GM12874 (cell line): ENCODE data around the gene TM4SF5.

ENCODE experiments used
- TF ChIP-seq, protein P1 (sequence below): IDR thresholded peaks from 2 replicates; pipeline ENCODE4 v1.5.1; 2011; ENCODE audit warnings: low read depth, mild to moderate bottlenecking, control low read depth, low read length, moderate library complexity; ENCODE audit not compliant: insufficient read depth

TM4SF5 gene

DNA sequence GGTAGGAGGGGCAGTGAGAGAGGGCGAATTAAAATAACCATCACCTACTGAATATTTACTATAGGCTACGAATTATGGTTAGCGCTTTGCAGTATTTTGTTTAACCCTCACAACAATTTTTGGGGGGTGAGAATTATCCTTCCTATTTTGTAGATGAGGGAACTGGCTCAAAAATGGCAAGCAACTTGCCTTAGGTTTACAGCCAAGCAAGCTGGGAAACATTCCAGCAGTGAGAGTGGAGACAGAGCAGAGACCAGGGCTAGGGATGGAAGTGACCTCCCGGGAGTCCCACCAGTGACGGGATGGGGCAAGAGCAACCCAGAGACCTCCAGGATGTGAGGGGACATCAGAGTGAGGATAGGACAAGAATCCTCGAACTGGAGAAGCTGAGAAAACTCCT lies 14.8 kb downstream of the TM4SF5 start:
- TF ChIP-seq, protein P1, sequence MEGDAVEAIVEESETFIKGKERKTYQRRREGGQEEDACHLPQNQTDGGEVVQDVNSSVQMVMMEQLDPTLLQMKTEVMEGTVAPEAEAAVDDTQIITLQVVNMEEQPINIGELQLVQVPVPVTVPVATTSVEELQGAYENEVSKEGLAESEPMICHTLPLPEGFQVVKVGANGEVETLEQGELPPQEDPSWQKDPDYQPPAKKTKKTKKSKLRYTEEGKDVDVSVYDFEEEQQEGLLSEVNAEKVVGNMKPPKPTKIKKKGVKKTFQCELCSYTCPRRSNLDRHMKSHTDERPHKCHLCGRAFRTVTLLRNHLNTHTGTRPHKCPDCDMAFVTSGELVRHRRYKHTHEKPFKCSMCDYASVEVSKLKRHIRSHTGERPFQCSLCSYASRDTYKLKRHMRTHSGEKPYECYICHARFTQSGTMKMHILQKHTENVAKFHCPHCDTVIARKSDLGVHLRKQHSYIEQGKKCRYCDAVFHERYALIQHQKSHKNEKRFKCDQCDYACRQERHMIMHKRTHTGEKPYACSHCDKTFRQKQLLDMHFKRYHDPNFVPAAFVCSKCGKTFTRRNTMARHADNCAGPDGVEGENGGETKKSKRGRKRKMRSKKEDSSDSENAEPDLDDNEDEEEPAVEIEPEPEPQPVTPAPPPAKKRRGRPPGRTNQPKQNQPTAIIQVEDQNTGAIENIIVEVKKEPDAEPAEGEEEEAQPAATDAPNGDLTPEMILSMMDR = no peak

DNA sequence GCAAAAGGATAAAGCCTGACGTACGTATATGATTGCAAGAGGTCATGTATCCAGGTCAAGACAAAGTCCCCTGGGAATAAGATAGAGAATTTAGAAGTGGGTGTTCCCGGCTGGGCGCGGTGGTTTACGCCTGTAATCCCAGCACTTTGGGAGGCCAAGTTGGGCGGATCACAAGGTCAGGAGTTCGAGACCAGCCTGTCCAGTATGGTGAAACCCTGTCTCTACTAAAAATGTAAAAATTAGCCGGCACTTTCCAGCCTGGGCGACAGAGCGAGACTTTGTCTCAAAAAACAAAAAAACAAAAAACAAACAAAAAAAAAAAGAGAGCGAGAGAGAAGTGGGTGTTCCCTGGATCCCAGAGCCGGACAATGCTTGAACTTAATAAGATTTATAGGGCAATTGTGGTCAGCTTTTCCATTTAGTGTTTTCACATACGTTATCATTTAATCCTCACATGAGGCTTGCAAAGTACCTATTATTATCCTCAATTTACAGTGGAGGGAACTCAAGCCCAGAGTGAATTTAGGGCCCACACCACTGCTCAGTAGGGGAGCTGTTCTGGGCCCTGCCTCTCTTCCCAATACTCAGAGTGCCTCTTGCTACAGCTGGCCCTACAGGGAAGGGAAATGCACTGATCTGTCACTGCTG lies 16.6 kb downstream of the TM4SF5 start:
- TF ChIP-seq, protein P1 = no peak

DNA sequence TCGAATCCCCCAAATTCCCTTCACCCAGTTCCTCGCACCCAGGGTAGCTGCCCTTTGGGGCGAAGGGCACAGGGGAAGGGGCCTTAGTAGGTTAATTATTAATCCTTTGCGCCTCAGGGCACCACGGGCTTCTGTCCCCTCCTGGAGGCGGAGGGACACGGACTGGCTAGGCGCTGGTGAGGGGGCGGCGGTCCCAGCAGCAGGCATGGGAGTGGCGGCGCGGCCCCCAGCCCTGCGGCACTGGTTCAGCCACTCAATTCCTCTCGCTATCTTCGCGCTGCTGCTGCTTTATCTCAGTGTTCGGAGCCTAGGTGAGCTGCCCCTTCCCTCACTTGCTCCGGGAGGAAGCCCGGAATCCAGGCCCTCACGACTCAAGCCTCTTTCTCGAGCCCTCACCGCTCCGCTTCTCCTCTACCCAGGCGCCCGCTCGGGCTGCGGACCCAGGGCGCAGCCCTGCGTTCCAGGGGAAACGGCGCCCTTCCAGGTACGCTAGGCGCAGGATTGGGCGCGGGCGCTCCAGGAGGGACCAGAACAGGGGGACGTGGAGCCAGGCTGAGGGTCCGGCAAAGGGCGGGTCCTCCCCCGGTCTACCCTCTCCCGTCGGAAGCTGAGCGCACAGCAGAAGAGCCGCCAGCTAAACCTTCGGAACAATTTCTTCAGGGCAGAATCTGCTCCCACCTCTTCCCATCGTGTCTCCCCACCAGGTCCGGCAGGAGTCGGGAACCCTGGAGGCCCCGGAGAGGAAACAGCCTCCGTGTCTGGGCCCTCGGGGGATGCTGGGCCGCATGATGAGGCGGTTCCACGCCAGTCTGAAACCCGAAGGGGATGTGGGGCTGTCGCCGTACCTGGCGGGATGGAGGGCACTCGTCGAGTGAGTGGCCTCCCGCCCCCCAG lies 17.4 kb downstream of the TM4SF5 start, which contains the start of gene GLTPD2:
TSS of gene GLTPD2 (plus strand) at position 158 of the 894 bp plus-strand sequence. CDS start at position 206, 48 bp downstream.
- TF ChIP-seq, protein P1 = no peak

DNA sequence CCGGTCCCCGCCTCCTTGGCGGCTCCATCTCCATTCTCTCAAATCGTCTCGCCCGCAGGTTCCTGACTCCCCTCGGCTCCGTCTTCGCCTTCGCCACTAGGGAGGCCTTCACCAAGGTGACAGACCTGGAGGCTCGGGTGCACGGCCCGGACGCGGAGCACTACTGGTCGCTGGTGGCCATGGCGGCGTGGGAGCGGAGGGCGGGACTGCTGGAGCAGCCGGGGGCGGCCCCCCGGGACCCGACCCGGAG lies 17.9 kb downstream of the TM4SF5 start:
- TF ChIP-seq, protein P1 = no peak

DNA sequence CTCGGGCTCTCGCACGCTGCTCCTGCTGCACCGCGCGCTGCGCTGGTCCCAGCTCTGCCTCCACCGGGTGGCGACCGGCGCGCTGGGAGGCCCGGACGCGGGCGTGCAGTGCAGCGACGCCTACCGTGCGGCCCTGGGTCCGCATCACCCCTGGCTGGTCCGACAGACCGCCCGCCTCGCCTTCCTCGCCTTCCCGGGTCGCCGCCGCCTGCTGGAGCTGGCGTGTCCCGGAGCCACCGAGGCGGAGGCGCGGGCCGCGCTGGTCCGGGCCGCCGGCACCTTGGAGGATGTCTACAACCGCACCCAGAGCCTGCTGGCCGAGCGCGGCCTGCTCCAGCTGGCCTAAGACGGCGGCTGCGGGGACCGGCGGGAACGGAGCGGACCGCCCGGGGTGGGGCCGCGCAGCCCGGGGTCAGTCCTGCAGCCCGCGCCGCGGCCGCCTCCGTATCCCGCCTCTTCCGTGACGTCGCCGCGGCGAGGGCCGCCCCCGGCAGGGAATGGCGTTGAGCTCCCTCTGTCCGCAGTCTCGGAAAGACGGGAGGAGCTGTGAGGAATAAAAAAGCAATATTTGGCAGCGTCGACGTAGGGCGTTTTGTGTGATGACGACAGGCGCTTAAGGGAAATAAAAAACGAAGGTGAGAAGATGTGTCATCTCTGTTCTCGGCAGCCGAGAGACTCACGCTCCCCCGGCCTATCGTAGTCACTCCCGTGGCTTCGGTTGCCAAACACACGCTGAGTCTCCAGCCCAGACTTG lies 18.4 kb downstream of the TM4SF5 start:
- TF ChIP-seq, protein P1 = peak; percentile 93

- TF ChIP-seq, protein P1 = no peak
Measured at GRCh38 chr17:4790705-4791088, 19.0 kb downstream of the TM4SF5 start.

GRCh38 chr17:4795168-4795567 lies 23.5 kb downstream of the TM4SF5 start:
- TF ChIP-seq, protein P1 = no peak
